GM12801 (cell line): ENCODE data around the gene NSMCE1.

ENCODE experiments used
- CTCF ChIP-seq: IDR thresholded peaks from one replicate; pipeline ENCODE4 v1.5.1; 2011; ENCODE audit warnings: control low read depth; ENCODE audit not compliant: insufficient read length; ENCODE audit errors: extremely low read depth

NSMCE1 gene

DNA sequence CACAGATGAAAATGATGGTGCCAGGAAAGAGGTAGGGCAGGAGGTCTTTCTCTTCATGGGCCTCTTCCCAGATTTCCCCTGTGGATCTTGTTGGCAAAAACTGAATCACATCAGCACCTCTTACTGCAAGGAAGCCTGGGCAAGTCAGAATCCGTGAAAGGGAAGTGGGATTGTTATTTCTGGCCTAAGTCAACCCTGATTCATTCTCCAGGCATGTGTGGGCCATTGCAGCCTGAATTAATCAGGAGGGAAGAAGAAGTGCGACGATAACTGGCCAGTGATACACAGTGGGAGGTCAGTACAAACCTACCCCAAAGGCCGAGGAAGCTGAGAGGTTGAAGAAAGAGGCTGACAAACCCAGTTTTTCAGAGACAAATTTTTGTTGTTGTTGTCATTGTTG is 17.9 kb upstream of the NSMCE1 start:
- no peak for TF ChIP-seq CTCF

- TF ChIP-seq CTCF, result no peak
Measured at GRCh38 chr16:27285676-27286196, 17.2 kb upstream of the NSMCE1 start.

DNA sequence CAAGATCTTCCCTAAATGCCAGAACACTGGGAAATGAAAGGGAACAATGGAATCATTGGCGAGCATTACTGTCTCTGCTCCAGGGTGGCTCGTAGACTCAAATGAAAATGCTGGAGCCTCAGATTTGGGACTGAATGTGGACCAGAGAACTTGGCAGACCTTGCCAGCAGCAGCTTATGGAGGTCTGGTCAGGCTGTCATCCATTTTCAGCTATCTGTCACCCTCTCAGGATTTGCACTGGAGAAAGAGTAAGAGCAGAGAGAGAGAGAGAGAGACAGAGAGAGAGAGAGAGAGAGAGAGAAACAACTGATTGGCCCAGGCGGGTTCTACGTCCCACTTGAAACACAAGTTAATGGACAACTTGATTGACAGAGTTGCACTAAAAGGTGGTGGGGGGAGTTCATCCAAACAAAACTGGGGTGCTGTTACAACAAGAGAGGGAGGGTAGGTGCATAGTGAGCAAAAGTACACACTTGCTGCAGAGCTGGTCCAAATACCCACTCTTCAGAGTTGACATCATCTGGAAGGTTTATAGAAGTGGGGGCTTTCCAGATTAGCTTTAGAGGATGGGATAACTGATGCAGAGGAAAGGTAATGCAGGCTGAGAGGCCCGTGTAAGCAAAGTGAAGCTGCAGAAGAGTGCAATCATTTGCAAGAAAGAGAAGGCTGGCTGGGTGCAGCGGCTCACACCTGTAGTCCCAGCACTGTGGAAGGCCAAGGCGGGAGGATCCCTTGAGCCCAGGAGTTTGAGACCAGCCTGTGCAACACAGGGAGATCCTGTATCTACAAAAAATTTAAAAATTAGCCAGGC is 16.5 kb upstream of the NSMCE1 start:
- TF ChIP-seq CTCF, result no peak

GRCh38 chr16:27281243-27281642 is 12.7 kb upstream of the NSMCE1 start:
- no peak for TF ChIP-seq CTCF

DNA sequence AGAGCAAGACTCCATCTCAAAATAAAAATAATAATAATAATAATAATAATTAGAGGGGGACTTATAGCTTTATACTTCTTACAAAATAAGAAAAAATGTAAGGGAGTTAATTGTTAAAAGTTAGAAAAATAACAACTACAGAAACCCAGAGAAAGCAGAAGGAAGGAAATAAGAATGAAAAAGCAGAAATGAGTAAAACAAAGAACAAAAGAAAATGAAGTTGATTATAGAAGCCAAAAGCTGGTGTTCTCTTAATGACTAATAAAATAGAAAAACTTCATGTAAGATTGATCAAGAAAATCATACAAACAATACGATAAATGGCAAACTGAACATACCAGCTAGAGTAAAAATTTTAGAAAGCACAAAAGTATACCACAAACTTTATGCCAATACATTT is 6.8 kb upstream of the NSMCE1 start:
- no peak for TF ChIP-seq CTCF

GRCh38 chr16:27273670-27274423 is 5.3 kb upstream of the NSMCE1 start:
- TF ChIP-seq CTCF, result no peak

DNA sequence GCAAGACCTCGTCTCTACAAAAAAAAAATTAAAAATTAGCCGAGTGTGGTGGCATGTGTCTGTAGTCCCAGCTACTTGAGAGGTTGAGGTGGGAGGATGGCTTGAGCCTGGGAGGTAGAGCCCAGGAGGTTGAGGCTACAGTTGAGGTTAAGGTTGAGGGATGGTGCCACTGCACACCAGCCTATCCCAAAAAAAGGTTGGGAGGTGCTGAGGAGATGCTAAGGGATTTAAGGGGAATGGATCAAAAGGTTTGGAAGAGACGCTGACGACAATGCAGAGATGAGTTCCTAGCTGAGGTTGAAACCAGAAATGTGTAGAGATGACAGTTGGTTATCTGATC is 4.7 kb upstream of the NSMCE1 start:
- TF ChIP-seq CTCF, result no peak
